ENCODE data around the gene LDLRAD3. TPM values are rescaled to one million over a fixed set of nuclear protein-coding genes. Genes with fewer than 3 reads are reported as not detected.

Gene LDLRAD3
- total RNA-seq, 1 donor from 2014 or later = 14.9 TPM

- no peaks in the 10 kb centered on the region for H3K36me3 ChIP-seq (ENCODE audit: insufficient read depth, low read length)
- H3K4me2 ChIP-seq (ENCODE audit: low read length) = no peak overlapping the region
- no peak overlapping the region for H3K27ac ChIP-seq (ENCODE audit: low read depth, low read length)
- no peak overlapping the region for H3K4me3 Mint-ChIP-seq (ENCODE audit: unreplicated experiment)
- no peaks in the 10 kb centered on the region for H3K27me3 ChIP-seq (ENCODE audit: insufficient read depth, low read length)
- FAIRE-seq (no peak), DNase-seq (ENCODE audit: low read depth) (no peak)
- no peak overlapping the region for H2AFZ ChIP-seq (ENCODE audit: low read depth, low read length)
- H3K4me1 ChIP-seq (ENCODE audit: insufficient read depth, low read length) = peaks cover 22% of the 10 kb centered on the region
- no peaks in the 10 kb centered on the region for H3K9me3 ChIP-seq (ENCODE audit: insufficient read depth, low read depth, low read length)
- no peak overlapping the region for H3K4me3 ChIP-seq (ENCODE audit: insufficient read depth, low read depth, low read length)
- no peaks in the 10 kb centered on the region for H3K27me3 Mint-ChIP-seq (ENCODE audit: low read depth, unreplicated experiment)
- peaks cover 4% of the 10 kb centered on the region for H3K36me3 Mint-ChIP-seq (ENCODE audit: low read depth, unreplicated experiment)
- H3K9me3 Mint-ChIP-seq (ENCODE audit: unreplicated experiment) = peaks cover 6% of the 10 kb centered on the region
- H3K27ac Mint-ChIP-seq (ENCODE audit: unreplicated experiment) = no peak overlapping the region
- no peak overlapping the region for H3K9ac ChIP-seq (ENCODE audit: low read length)
- peaks cover 7% of the 10 kb centered on the region for H3K79me2 ChIP-seq (ENCODE audit: insufficient read depth, low read length)
- TF ChIP-seq EZH2 (IDR thresholded peaks at IDR 0.05; ENCODE audit: insufficient read depth, low read length) (no peak), CTCF (IDR thresholded peaks at IDR 0.05; ENCODE audit: insufficient read depth, low read depth, low read length) (no peak)
- peaks cover 21% of the 10 kb centered on the region for H3K4me1 Mint-ChIP-seq (ENCODE audit: low read depth, unreplicated experiment)
- peaks cover 3% of the 10 kb centered on the region for H4K20me1 ChIP-seq (ENCODE audit: insufficient read depth, low read length)
These were observed 63.3 kb downstream of the LDLRAD3 start for GRCh38 chr11:36007127-36007655.

- Histone ChIP-seq H3K4me3 (ENCODE audit: insufficient read depth, low read depth, low read length) (no peak overlapping the region), H4K20me1 (ENCODE audit: insufficient read depth, low read length) (no peaks in the 10 kb centered on the region), H3K36me3 (ENCODE audit: insufficient read depth, low read length) (no peaks in the 10 kb centered on the region), H3K27me3 (ENCODE audit: insufficient read depth, low read length) (no peaks in the 10 kb centered on the region), H3K4me1 (ENCODE audit: insufficient read depth, low read length) (peaks cover 22% of the 10 kb centered on the region), H3K4me2 (ENCODE audit: low read length) (peak overlapping the region; percentile 67), H3K27ac (ENCODE audit: low read depth, low read length) (peak overlapping the region; percentile 39), H2AFZ (ENCODE audit: low read depth, low read length) (no peak overlapping the region), H3K9ac (ENCODE audit: low read length) (peak overlapping the region; percentile 23), H3K79me2 (ENCODE audit: insufficient read depth, low read length) (peaks cover 7% of the 10 kb centered on the region), H3K9me3 (ENCODE audit: insufficient read depth, low read depth, low read length) (no peaks in the 10 kb centered on the region)
- FAIRE-seq = no peak
- Mint-ChIP-seq H3K27ac (ENCODE audit: unreplicated experiment) (no peak overlapping the region), H3K27me3 (ENCODE audit: low read depth, unreplicated experiment) (no peaks in the 10 kb centered on the region), H3K9me3 (ENCODE audit: unreplicated experiment) (peaks cover 6% of the 10 kb centered on the region), H3K4me3 (ENCODE audit: unreplicated experiment) (no peak overlapping the region), H3K36me3 (ENCODE audit: low read depth, unreplicated experiment) (peaks cover 3% of the 10 kb centered on the region), H3K4me1 (ENCODE audit: low read depth, unreplicated experiment) (peaks cover 24% of the 10 kb centered on the region)
- TF ChIP-seq EZH2 (IDR thresholded peaks at IDR 0.05; ENCODE audit: insufficient read depth, low read length) (no peak), CTCF (IDR thresholded peaks at IDR 0.05; ENCODE audit: insufficient read depth, low read depth, low read length) (no peak)
- peak; percentile 38 for DNase-seq (ENCODE audit: low read depth)
These were observed 64.7 kb downstream of the LDLRAD3 start for GRCh38 chr11:36008584-36008983.

GRCh38 chr11:36009473-36009872, 65.6 kb downstream of the LDLRAD3 start:
- Mint-ChIP-seq H3K9me3 (ENCODE audit: unreplicated experiment) (peaks cover 4% of the 10 kb centered on the region), H3K36me3 (ENCODE audit: low read depth, unreplicated experiment) (peaks cover 2% of the 10 kb centered on the region), H3K27me3 (ENCODE audit: low read depth, unreplicated experiment) (no peaks in the 10 kb centered on the region), H3K4me3 (ENCODE audit: unreplicated experiment) (no peak overlapping the region), H3K4me1 (ENCODE audit: low read depth, unreplicated experiment) (peaks cover 24% of the 10 kb centered on the region), H3K27ac (ENCODE audit: unreplicated experiment) (no peak overlapping the region)
- Histone ChIP-seq H3K4me3 (ENCODE audit: insufficient read depth, low read depth, low read length) (peak overlapping the region; percentile 2), H3K9me3 (ENCODE audit: insufficient read depth, low read depth, low read length) (no peaks in the 10 kb centered on the region), H3K36me3 (ENCODE audit: insufficient read depth, low read length) (no peaks in the 10 kb centered on the region), H3K79me2 (ENCODE audit: insufficient read depth, low read length) (peaks cover 14% of the 10 kb centered on the region), H2AFZ (ENCODE audit: low read depth, low read length) (no peak overlapping the region), H4K20me1 (ENCODE audit: insufficient read depth, low read length) (no peaks in the 10 kb centered on the region), H3K27me3 (ENCODE audit: insufficient read depth, low read length) (no peaks in the 10 kb centered on the region), H3K4me2 (ENCODE audit: low read length) (peak overlapping the region; percentile 67), H3K9ac (ENCODE audit: low read length) (peak overlapping the region; percentile 23), H3K27ac (ENCODE audit: low read depth, low read length) (peak overlapping the region; percentile 39), H3K4me1 (ENCODE audit: insufficient read depth, low read length) (peaks cover 22% of the 10 kb centered on the region)
- peak; percentile 66 for FAIRE-seq
- TF ChIP-seq EZH2 (IDR thresholded peaks at IDR 0.05; ENCODE audit: insufficient read depth, low read length) = no peak
- TF ChIP-seq CTCF (IDR thresholded peaks at IDR 0.05; ENCODE audit: insufficient read depth, low read depth, low read length) = no peak
- peak; percentile 80 for DNase-seq (ENCODE audit: low read depth)
